Measurements from ENCODE around the gene ATG9A. TPM values are rescaled to one million over a fixed set of nuclear protein-coding genes. Genes with fewer than 3 reads are reported as not detected.
"Not testable (repeated sequence)": the region's sequence is repeated elsewhere in the genome, so short reads cannot be mapped to it uniquely, and the experiment has no call there.

Gene ATG9A, protein sequence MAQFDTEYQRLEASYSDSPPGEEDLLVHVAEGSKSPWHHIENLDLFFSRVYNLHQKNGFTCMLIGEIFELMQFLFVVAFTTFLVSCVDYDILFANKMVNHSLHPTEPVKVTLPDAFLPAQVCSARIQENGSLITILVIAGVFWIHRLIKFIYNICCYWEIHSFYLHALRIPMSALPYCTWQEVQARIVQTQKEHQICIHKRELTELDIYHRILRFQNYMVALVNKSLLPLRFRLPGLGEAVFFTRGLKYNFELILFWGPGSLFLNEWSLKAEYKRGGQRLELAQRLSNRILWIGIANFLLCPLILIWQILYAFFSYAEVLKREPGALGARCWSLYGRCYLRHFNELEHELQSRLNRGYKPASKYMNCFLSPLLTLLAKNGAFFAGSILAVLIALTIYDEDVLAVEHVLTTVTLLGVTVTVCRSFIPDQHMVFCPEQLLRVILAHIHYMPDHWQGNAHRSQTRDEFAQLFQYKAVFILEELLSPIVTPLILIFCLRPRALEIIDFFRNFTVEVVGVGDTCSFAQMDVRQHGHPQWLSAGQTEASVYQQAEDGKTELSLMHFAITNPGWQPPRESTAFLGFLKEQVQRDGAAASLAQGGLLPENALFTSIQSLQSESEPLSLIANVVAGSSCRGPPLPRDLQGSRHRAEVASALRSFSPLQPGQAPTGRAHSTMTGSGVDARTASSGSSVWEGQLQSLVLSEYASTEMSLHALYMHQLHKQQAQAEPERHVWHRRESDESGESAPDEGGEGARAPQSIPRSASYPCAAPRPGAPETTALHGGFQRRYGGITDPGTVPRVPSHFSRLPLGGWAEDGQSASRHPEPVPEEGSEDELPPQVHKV
- total RNA-seq (2014; rRNA removed; shearing (Covaris generic)), result 51.3 and 58.6 TPM in 2 replicates

DNA sequence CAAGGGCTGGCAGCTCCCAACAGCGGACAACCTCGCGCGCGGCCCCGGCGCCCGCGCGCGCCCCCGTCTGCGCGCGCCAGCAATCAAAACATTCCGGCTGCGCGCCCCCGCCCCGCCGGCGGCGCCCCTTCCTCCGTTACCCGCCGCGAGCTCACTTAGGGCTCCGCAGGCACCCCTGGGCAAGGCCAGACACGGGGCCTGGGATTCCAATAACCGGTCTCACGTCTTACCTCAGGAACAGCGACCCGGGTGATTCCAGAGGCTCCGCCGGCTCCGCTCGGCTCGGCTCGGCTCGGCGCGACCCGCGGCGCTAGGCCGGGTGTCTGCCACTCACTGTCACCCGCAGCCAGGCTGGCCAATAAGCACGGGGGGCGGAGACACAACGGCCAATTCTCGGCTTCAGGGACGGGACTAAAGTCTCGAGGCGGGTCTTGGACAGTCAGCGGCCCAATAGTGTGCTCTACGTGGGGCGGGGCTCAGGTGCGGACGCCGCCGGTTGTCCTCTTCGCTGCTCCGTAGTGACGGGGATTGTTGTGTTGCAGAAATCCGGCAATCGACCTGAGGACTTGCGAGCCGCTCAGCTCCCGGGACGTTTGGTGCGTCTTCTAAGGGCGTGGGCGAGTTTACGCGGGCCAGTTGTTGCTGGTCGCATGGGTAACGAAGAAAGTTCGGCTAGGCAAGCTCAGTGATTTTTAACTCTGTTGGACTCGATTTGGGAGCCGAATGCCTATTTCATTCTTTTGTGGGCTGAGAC lies at the start of gene ATG9A, which contains the start of gene ANKZF1:
TSS of gene ATG9A (minus strand) at position 332 of the 754 bp plus-strand sequence. CDS start 1,612 bp downstream, outside the sequence.
TSS of gene ANKZF1 (plus strand) at position 502 of the 754 bp plus-strand sequence. CDS start 452 bp downstream, outside the sequence.
- peak; percentile 99 for DNase-seq (ENCODE audit: low read depth)

DNA sequence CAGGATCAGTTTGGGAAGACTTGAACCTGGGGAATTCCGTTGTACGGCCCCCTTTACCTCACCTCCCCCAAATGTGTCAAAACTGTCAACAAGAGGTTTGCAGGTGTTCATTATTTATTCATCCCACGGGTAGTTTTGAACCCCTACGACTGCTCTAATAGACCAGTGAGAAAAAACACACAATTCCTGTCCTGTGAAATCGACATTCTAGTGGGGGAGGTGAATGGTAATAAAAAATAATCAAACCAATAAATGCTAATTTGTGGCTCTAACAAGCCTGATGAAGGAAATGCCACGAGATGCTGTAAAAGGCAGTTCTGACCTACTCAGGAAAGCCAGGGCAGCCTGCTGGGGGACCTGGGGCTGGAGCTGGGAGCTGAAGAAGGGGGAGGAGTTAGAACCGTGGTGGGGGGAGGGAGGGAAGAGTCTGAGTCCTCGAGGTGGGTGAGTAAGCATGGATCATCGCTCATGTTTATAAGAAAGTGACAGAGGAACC lies 49.3 kb upstream of the ATG9A start:
- DNase-seq (ENCODE audit: low read depth), result no peak

DNA sequence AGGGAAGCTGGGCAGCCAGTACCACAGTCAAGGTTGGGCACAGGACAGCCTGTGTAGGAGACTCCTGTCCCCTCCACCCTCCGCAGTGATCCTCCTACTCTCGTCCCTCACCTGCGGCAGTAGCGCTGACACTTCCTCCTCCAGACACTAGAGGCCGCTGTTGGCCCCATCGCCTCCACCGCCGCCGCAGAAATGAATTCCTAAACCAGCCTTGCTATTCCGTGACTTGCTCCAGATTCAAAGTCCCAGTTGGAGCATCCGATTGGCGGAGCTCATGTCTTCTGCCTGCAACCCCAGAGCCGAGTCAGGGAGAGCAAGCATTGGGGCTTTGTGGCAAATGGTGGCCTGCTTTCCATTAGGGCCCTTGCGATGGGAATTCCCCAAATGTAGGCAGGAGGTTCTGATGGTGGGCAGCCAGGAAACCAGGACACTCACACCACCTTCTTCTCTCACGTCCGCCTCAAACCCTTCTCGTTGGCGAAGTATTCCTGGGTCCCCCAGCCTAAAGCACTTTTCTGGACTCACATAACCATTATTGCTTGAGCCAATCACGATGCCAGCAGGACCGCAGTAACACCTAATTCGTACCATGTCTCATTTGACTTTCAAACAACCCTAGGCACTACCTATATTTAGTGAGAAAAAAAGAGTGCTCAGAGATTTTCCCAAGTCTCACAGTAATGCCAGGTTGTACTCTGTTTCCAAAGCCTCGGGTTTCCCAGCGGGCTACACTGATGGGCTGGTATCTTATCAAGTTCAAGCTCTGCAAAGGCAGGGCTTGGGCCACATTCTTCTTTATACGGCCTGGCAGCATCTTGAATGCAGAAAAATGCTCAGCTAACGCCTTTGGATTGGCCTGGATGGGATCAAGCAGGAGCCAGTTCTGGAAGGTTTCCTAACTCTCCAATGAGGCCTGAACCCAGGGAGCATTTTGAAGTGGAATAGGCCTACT lies 48.5 kb upstream of the ATG9A start:
- peak; percentile 77 for DNase-seq (ENCODE audit: low read depth)

DNA sequence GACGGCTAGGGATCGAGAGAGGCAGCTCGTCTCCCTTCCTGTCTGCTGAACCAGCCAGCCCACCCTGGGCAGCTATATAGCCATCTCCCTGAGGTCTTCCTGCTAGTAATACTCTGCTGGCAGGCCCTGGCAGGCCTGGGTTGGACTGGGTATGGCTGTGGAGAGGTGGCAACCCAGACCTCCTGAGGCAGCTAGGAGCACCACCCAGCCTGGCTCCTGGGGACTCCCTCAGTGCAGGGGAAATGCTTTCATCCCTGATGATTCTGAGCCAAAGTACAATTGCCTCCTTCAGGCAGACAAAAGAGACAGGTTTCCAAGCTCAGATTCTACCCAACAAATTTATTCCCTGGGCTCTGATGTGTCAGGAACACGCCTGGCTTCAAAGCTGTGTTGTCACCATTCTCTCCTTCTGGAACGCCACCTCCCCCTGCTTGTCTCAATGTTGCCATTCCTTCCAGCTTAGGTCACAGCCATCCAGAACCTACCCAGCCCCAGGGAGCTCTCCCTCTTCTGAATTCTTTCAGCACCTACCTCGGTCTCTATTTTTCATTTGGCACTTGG lies 45.0 kb upstream of the ATG9A start:
- DNase-seq (ENCODE audit: low read depth), result peak; percentile 81

GRCh38 chr2:219273937-219274336 lies 44.5 kb upstream of the ATG9A start:
- peak; percentile 84 for DNase-seq (ENCODE audit: low read depth)

- DNase-seq (ENCODE audit: low read depth), result peak; percentile 82
These were observed 43.6 kb upstream of the ATG9A start for GRCh38 chr2:219272995-219273394.

GRCh38 chr2:219272356-219272755 lies 42.9 kb upstream of the ATG9A start:
- no peak for DNase-seq (ENCODE audit: low read depth)

- DNase-seq (ENCODE audit: low read depth), result no peak
These were observed 41.6 kb upstream of the ATG9A start for GRCh38 chr2:219271021-219271420.

- no peak for DNase-seq (ENCODE audit: low read depth)
These were observed 40.6 kb upstream of the ATG9A start for GRCh38 chr2:219270055-219270372.

- no peak for DNase-seq (ENCODE audit: low read depth)
These were observed 40.1 kb upstream of the ATG9A start for GRCh38 chr2:219269362-219270054.

GRCh38 chr2:219268294-219268693 lies 38.9 kb upstream of the ATG9A start:
- no peak for DNase-seq (ENCODE audit: low read depth)

GRCh38 chr2:219266886-219267285 lies 37.5 kb upstream of the ATG9A start:
- no peak for DNase-seq (ENCODE audit: low read depth)

GRCh38 chr2:219266232-219266631 lies 36.8 kb upstream of the ATG9A start:
- DNase-seq (ENCODE audit: low read depth), result no peak

DNA sequence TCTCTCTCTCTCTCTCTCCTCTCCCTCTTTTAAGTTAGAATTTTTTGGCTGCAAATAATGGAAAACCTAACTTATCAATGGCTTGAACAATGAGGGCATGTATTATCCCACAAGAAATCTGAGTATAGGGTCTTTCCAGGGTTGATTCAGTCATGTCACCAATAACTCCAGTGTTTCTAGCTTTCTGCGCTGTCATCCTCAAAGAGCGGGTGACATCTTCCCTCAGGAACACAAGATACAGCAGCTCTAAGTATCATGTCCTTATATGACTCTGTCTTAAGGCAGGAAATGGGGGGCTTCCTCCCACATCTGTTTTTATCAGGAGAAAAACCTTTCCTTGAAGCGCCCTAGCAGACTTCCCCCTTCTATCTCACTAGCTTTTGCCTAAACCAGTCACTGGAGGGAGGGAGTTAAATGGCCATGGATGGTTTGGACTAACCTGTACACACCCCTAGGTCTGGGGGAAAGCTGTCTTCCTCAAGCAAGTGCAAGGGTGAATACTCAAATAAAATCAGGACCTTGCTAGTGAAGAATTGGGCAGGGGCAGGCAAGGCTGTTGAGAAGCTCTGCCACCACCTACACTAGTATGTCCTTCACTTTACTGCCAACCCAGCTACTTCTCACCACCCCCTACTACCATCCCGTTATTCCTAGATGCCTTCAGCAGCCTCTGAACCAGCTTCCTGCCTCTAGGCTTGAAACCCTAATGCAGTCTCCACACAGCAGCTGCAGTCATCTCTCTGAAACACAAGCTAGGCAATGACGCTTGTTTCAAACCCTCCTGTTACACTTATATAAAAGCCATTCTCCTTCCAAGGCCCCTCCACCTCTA lies 31.8 kb upstream of the ATG9A start:
- no peak for DNase-seq (ENCODE audit: low read depth)

DNA sequence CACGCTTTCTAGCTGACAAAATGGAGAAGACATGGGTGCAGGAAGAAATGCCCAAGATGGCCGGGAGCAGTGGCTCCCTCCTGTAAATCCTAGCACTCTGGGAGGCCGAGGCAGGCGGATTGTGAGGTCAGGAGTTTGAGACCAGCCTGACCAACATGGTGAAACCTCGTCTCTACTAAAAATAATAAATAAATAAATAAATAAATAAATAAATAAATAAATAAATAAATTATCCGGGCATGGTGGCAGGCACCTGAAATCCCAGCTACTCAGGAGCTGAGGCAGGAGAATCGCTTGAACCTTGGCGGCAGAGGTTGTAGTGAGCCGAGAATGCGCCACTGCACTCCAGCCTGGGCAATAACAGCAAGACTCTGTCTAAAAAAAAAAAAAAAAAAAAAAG lies 29.5 kb upstream of the ATG9A start:
- not testable (repeated sequence) for DNase-seq (ENCODE audit: low read depth)

DNA sequence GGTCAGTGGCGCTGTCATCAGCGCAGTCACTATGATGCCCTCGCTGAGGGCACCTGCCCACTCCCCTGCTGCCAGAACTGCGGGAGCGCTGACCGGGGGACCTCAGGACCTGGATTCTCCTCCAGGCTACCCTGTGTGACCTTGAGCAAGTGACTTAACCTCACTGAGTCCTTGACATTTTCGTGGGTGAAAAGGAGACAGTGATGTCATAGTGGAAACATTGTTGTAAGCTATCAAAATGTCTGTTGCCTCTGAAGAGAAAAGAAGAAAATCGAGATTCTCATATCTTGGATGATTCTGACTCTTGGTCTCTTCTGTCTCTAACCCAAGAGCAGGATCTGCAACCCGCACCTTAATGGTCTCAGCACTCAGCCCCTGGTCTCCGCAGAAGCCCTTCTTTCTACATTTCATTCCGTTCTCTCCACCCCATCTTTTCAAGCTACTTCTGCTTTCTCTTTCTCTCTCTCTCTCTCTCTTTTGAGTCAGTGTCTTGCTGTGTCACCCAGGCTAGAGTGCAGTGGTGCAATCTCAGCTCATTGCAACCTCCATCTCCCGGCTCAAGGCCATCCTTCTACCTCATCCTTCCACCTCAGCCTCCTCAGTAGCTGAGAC lies 25.3 kb upstream of the ATG9A start:
- no peak for DNase-seq (ENCODE audit: low read depth)

DNA sequence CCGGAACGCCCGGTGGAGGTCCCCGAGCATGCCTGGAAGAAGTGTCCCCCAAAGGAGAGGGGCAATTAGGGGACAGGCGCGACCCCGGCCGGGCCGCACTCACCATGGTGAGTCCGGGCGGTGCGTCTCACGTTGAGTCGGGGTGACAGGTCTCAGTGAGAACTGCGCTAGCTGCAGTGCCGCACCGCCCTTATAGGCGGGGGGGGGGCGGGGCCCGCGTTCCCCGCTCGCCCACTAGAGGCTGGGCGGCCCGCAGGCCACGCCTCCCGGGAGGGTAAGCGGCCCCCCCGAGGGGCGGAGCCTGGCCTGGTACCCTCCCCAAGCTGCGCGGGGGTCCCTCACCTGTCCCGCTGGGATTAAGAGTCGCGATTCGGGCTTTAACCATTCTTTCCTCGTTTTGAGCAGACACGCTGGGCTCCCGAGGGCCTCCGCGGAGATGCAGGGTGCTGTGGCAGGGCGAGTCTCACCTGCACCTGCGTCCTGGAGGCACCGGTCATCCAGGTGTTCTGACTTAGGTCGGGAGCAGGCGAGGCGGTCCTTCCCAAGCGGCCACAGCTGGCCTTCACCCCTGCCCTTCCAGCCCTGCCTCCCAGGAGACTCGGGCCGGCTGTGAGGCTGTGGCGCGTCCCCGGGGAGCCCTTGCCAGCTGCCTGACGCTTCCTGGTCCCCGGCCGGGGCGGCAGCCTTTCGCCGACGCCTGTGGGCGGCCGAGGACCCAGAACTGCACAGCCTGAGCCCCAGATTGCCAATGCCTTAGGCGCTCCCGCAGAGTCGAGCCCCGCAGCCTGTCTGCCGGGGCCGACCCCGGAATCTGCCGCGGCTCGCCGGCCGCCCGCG lies 24.5 kb upstream of the ATG9A start, which contains the start of gene TUBA4A:
TSS of gene TUBA4A (minus strand) at position 166 of the 837 bp plus-strand sequence. CDS start at position 106, 60 bp downstream.
- peak; percentile 65 for DNase-seq (ENCODE audit: low read depth)

Data from RPMI7951 (cell line).